GM19328 (cell line): ENCODE measurements around the gene ZNF514.
"Not testable (repeated sequence)": the region's sequence is repeated elsewhere in the genome, so short reads cannot be mapped to it uniquely, and the experiment has no call there.

Experiments used
- ATAC-seq: cut with Tn5 transposase; IDR thresholded peaks from one replicate; pipeline ENCODE4 v1.9.1; 2021; ENCODE audit warnings: mild to moderate bottlenecking, moderate library complexity; ENCODE audit not compliant: unreplicated experiment

Gene ZNF514

GRCh38 chr2:95159690-95160449 is at the start of gene ZNF514:
ZNF514 (minus strand) TSS chr2:95159848; CDS start chr2:95153253, 6,595 bp downstream.
- ATAC-seq, result peak; percentile 88

GRCh38 chr2:95208106-95208505 is 48.5 kb upstream of the ZNF514 start:
- no peak for ATAC-seq

- ATAC-seq, result peak; percentile 93
These were observed 47.7 kb upstream of the ZNF514 start, which contains the start of gene ZNF892 for GRCh38 chr2:95207111-95207961. ZNF892 (plus strand) TSS chr2:95207521; CDS start chr2:95207816, 295 bp downstream.

- no peak for ATAC-seq
These were observed 46.4 kb upstream of the ZNF514 start for GRCh38 chr2:95206096-95206495.

GRCh38 chr2:95204396-95204795 is 44.7 kb upstream of the ZNF514 start:
- ATAC-seq, result no peak

- ATAC-seq, result no peak
These were observed 44.3 kb upstream of the ZNF514 start for GRCh38 chr2:95203911-95204310.

GRCh38 chr2:95192956-95193355 is 33.3 kb upstream of the ZNF514 start:
- ATAC-seq, result not testable (repeated sequence)

- no peak for ATAC-seq
These were observed 26.3 kb upstream of the ZNF514 start for GRCh38 chr2:95185973-95186372.

GRCh38 chr2:95185197-95185596 is 25.5 kb upstream of the ZNF514 start:
- no peak for ATAC-seq

- no peak for ATAC-seq
These were observed 22.1 kb upstream of the ZNF514 start for GRCh38 chr2:95181774-95182173.

GRCh38 chr2:95179451-95179850 is 19.8 kb upstream of the ZNF514 start:
- no peak for ATAC-seq

- ATAC-seq, result no peak
These were observed 14.4 kb upstream of the ZNF514 start for GRCh38 chr2:95174031-95174542.

GRCh38 chr2:95171902-95172301 is 12.3 kb upstream of the ZNF514 start:
- no peak for ATAC-seq

- peak; percentile 5 for ATAC-seq
These were observed 6.6 kb upstream of the ZNF514 start for GRCh38 chr2:95166065-95166763.

GRCh38 chr2:95165371-95166064 is 5.9 kb upstream of the ZNF514 start, which contains the start of gene ZNF2:
ZNF2 (plus strand) TSS chr2:95165809; CDS start chr2:95176227, 10,418 bp downstream.
- peak; percentile 92 for ATAC-seq

GRCh38 chr2:95165030-95165370 is 5.4 kb upstream of the ZNF514 start:
- peak; percentile 7 for ATAC-seq

GRCh38 chr2:95158891-95159619 is 593 bp downstream of the ZNF514 start:
- ATAC-seq, result peak; percentile 58

- ATAC-seq, result no peak
These were observed 1.2 kb downstream of the ZNF514 start for GRCh38 chr2:95158441-95158840.

GRCh38 chr2:95149397-95149984 is 10.2 kb downstream of the ZNF514 start:
- no peak for ATAC-seq
